NT2/D1 (cell line): Measurements from ENCODE around the gene ALKBH2.

Source experiments
- SUZ12 ChIP-seq: IDR thresholded peaks from 2 replicates; pipeline ENCODE4 v1.6.1; 2011; ENCODE audit not compliant: insufficient read length, insufficient read depth; ENCODE audit errors: extremely low read depth
- YY1 ChIP-seq: IDR thresholded peaks from 2 replicates; pipeline ENCODE4 v1.6.1; 2011; ENCODE audit not compliant: insufficient read length, insufficient read depth

GRCh38 chr12:109109746-109110350, 16.6 kb upstream of the ALKBH2 start:
- TF ChIP-seq YY1, result no peak
- TF ChIP-seq SUZ12, result no peak
